NCI-H2107 (cell line): ENCODE results near the gene DYNC1LI1.
A peak's percentile ranks its signal among the peaks of the same experiment; 100 is the strongest.

Source experiments
- DNase-seq: peaks from one replicate; lab custom pipeline; 2025; lab: John Stamatoyannopoulos, UW

The DYNC1LI1 gene

DNA sequence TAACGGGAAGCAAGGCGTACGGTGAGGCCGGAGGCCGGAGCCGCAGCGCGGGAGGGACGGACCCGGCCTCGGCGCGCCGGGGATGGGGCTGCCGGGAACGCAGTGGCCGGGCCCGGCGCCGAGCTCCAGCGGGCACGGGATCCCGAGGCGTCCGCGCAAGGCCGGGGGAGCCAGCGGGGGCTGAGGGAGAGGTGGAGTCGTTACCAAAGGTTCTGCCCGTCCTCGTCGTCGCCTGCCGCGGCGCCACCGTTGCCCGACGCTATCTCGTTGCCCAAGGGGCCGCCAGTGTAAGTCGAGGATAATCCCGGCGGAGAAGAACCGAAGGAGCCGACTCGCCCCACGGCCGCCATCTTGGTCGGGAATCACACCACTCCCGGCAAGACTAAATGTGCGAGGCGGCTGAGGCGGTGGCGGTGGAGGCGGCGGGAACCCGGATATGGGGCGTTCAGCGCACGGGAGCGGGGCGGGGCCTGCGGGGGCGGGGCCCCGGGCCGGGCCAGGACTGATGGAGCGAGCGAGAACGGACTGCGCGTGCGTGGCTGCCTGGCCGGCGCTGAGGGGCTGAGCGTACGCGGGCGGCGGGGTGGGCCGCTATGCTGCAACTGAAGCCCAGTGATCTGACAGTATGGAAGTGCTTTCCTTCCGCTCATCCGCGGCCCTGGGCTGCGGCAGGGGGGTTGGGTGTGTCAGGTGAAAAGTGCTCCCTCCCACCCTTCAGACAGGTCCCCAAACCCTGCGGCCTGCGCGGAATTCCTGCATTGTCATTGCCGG lies at the start of gene DYNC1LI1:
DYNC1LI1 (minus strand) TSS at position 438 of the 771 bp plus-strand sequence; CDS start at position 350, 88 bp downstream.
- peak; percentile 68 for DNase-seq

GRCh38 chr3:32619395-32619794 lies 48.7 kb upstream of the DYNC1LI1 start:
- DNase-seq = no peak

DNA sequence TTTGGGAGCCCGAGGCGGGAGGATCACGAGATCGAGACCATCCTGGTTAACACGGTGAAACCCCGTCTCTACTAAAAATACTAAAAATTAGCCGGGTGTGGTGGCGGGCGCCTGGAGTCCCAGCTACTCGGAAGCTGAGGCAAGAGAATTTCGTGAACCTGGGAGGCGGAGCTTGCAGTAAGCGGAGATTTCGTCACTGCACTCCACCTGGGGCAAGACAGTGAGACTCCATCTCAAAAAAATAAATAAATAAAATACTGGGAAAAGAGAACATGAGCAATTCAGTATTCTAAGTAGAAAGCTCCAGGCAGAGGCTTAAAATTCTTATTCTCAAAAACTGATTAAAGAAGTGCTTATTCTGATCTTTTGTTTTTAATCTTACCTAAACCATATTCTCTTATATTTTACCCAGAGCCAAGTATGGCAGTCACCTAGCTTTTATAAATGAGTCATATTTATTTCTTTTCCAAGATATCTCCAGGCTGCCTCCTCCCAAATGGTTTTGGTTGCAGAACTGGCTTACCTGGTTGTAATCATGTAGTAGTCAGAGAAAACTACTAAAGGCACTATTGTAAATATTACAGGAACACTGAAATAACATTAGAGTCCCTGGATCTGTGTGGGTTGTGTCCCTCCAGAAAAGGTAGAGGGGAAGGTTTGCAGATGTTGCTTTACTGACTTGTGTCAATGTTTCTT lies 45.8 kb upstream of the DYNC1LI1 start:
- no peak for DNase-seq

DNA sequence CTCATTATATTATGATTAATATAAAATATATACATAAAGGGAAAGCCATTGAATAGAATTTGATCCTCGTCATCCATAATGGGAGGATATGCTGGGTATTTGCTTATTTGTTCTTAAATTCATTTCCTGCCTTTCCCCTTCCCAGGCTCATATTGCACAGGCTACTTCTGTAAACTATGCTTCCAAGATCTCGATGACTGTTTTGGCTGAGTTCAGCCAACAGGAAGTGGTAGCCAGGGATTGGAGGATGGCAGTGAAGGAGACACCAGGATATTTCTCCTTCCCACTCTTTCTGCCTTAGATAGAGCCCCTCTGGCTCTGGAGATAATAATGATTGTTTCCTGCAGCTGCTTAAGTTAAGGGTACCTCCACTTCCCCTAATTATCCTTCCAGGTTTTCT lies 44.3 kb upstream of the DYNC1LI1 start:
- DNase-seq = no peak

DNA sequence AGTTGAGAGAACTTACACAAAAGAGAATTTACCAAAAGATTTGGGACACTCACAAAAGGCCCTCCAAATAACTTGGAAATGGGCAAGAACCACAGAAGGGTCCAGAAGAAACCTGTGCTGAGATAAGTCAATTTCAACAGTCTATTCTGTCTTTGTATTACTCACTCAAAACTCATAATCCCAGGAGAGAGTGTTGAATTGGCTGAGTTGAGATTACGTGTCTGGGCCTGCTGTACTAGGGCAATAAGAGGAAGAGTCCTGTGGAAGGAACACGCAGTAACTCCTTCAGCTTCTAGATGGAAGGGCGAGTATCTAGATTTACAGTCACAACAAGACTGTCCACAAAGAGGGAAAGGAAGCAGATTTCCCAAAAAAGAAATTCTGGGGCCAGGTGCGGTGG lies 42.5 kb upstream of the DYNC1LI1 start:
- no peak for DNase-seq

DNA sequence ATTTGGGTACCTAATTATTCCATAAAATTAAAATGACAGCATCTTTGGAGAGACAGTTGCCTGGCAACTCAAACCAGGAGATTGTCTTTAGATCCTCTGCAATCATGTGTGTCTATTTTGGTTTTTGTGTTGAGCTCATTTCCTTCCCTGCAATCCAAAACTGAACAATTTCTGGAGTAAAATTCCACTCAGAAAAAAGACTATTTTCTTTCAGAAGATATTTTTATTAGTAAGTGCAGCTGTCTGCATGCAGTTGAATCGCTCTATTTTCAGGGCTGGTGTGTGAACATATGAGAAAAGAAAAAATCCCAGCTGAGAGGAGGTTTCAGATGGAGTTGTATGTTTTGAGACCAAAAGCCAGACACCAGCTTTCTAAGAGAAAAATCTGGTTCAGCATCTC lies 41.9 kb upstream of the DYNC1LI1 start:
- no peak for DNase-seq

GRCh38 chr3:32607522-32607921 lies 36.9 kb upstream of the DYNC1LI1 start:
- no peak for DNase-seq

DNA sequence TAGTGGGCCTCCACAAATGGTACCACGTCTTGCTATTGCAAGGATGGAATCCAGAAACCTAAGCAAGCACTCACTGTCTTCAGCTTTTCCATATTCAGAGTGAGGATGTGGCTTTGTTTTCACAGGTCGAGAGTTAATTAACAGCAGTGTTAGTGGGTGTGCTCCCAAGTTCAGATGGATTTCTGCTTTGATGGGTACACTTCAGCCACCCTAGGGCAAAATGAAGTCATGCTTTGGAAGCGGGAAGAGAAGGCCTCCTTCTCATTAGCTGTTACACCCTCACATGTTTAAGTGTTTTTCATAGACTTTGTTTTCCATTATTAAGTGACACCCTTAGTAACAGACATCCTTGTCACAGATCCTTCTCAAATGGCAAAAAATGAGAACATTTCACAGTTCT lies 36.3 kb upstream of the DYNC1LI1 start:
- no peak for DNase-seq

GRCh38 chr3:32606277-32606676 lies 35.6 kb upstream of the DYNC1LI1 start:
- no peak for DNase-seq

- no peak for DNase-seq
These were observed 32.4 kb upstream of the DYNC1LI1 start for GRCh38 chr3:32603064-32603463.

GRCh38 chr3:32602206-32602605 lies 31.5 kb upstream of the DYNC1LI1 start:
- DNase-seq = no peak

DNA sequence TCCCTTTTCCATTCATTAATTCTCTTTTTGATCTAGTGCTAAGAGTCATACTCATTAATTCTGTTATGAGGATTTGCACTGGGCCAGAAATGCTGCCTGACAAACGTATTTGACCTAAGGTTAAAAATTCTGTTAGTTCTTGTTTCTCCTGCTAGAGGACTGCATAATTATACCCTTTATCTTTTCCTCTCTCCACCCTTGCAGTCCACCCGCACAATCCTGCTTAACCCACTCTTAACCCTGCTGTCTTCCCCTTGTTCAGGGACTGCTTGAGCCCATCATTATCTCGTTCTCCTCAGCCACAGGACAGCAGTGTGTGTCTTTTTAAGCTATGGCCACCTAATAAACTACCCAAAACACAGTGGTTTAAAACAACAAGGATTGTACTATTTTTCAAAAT lies 31.1 kb upstream of the DYNC1LI1 start:
- DNase-seq = no peak

GRCh38 chr3:32597656-32598055 lies 27.0 kb upstream of the DYNC1LI1 start:
- no peak for DNase-seq

- no peak for DNase-seq
These were observed 26.3 kb upstream of the DYNC1LI1 start for GRCh38 chr3:32596909-32597369.

- DNase-seq = no peak
These were observed 25.7 kb upstream of the DYNC1LI1 start for GRCh38 chr3:32596282-32596908.

DNA sequence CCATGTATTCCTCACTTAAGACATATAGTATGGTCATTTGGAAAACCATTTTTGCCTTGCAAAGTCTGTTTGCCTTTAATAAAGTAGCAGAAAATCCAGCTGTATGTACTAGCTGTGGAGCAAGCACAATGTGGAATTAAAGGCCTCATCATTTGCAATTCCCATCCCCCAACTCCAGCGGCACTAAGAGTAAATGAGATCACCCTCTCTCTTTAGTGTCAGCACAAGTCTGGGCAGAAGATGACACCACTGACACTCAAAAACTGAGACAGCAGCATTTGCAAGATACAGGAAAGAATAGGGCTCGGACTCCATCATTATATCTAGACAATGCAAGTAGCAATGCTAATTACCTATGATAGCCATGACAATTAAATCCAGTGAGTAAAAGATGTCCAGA lies 24.7 kb upstream of the DYNC1LI1 start:
- DNase-seq = no peak

DNA sequence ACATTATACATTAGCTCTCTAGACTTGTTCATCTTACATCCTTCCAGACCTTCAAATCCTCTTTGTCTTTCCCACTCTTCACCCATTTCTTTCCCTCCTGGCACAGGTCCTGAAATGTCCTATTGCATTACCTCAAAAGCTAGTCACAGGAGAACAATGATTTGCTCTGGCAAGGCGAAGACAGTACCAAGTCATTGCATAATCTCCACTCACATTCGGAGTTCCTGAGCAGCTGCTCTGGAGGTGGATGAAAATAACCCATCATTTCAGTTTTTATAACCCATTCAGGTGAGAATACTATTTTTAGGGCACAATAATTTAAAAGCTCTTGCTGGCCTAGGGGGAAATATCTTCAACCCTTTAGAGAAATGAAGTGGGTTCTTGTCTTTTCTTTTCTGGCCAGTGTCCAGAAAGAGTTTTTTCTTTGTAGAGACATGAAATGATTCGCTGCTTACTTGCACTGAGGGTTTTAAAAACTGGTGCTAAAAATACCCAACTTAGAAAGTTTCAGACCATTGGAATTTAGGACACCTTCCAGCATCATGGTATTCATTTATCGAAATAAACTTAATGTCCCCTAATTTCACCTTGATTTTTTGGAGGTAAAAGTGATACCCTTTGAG lies 23.4 kb upstream of the DYNC1LI1 start:
- no peak for DNase-seq

GRCh38 chr3:32592696-32593353 lies 22.2 kb upstream of the DYNC1LI1 start:
- DNase-seq = no peak

- no peak for DNase-seq
These were observed 21.4 kb upstream of the DYNC1LI1 start for GRCh38 chr3:32592011-32592410.

DNA sequence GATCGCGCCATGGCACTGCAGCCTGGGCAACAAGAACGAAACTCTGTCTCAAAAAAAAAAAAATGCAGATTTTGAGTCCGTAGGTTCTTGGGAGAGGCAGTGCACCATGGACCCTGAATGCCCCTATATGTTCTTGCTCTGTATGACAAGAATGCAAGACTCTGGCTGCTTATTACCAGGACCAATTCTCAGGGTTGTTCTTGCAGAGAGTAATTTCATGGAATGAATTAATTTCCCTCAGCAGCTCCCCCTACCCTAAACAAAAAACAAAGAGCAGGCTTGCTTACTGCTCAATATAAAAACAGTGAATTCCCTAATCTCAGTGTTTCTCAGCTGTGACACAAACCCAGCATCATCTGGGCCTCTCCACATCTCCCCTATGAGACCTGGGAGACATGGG lies 20.5 kb upstream of the DYNC1LI1 start:
- no peak for DNase-seq

GRCh38 chr3:32586356-32586755 lies 15.7 kb upstream of the DYNC1LI1 start:
- DNase-seq = no peak

DNA sequence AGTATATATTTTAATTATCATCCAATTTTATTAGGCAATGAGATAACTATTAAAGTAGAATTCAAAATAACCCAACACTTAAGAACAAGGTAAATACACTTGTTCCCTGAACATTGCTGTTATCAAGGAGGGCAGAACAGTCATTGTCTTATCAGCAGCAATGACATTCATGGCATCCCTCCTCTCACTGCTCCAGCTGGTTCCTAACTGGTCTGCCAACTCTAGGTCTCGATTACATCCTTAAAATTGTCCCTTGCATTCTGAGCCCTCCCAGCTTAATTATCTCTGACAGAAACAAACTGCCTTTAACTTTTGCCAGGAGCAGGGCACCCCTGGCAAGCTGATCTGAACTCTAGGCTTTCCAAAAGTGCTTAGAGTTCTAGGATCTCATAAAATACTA lies 14.0 kb upstream of the DYNC1LI1 start:
- DNase-seq = no peak
